Testis (tissue), 3 donors: ENCODE data around the gene PHF1. TPM values are rescaled to one million over a fixed set of nuclear protein-coding genes. Genes with fewer than 3 reads are reported as not detected.

Experiments used
- DNase-seq: peaks from one replicate; pipeline ENCODE4 v3.0.0-alpha.2; 2019
- H3K27ac ChIP-seq, 2 donors: fragments of 200-600 bp; sonication (generic); one replicate each; pipeline ENCODE4 v1.5.1; 2019
- H3K27me3 ChIP-seq: fragments of 200-600 bp; sonication (generic); one replicate; pipeline ENCODE4 v1.5.1; 2019
- H3K36me3 ChIP-seq: fragments of 200-600 bp; sonication (generic); one replicate; pipeline ENCODE4 v1.5.1; 2017; ENCODE audit warnings: low read depth; ENCODE audit errors: missing control alignments
- H3K4me1 ChIP-seq: fragments of 200-600 bp; sonication (generic); one replicate; pipeline ENCODE4 v1.5.1; 2019
- H3K4me3 ChIP-seq, 2 donors: fragments of 200-600 bp; sonication (generic); one replicate each; pipeline ENCODE4 v1.5.1; 2017 to 2019
- H3K9me3 ChIP-seq: fragments of 200-600 bp; sonication (generic); one replicate; pipeline ENCODE4 v1.5.1; 2017
- CTCF ChIP-seq, 3 experiments: fragments of 450-650 bp in 2 of 3; fragments of 200-600 bp in 1 of 3; sonication (generic) in 1 of 3; IDR thresholded peaks; one replicate each; pipeline ENCODE4 v1.5.1; 2016 to 2019; ENCODE audit warnings: antibody characterized with exemption in 3 of 3, mild to moderate bottlenecking in 2 of 3, moderate library complexity in 1 of 3
- POLR2A ChIP-seq: fragments of 450-650 bp; IDR thresholded peaks from one replicate; pipeline ENCODE4 v1.6.1; 2017; ENCODE audit warnings: antibody characterized with exemption, mild to moderate bottlenecking, moderate library complexity
- WGBS, 2 donors: methylation state at CpG; one replicate each; pipeline ENCODE4 v1.1.5; 2018; 5-methylcytosine and 5-hydroxymethylcytosine counted together
- intact Hi-C: fragments of 100-400 bp; cut with DNase I; formaldehyde crosslinking; loops from one replicate; pipeline ENCODE4 v1.15.1; 2023; ENCODE audit warnings: low total_unique reads
- microRNA-seq, 2 donors: library from miRNA; unstranded; fragments of <30 nt; microRNA quantifications; one replicate each; pipeline ENCODE4, GENCODE V29; 2016; ENCODE audit warnings: borderline number of aligned reads in 2 of 2, borderline replicate concordance in 1 of 2
- polyA plus RNA-seq: library from polyadenylated mRNA; stranded (reverse); fragments of 350-450 nt; fragmentation: Illumina TruSeq; extraction: RNeasy Lipid Tissue Mini Kit (QIAGEN cat#74804); gene quantifications from one replicate; pipeline ENCODE4 v1.2.3, GENCODE V29; 2014; ENCODE audit warnings: low read depth, low replicate concordance; ENCODE audit not compliant: insufficient read depth
- small RNA-seq, 2 donors: library from RNA; depleted of rRNA; stranded (forward); fragments of <200 nt; gene quantifications; one replicate each; pipeline ENCODE3, GENCODE V24; 2016
- total RNA-seq, 2 donors: library from RNA; depleted of rRNA; stranded (reverse); fragments of >200 nt; gene quantifications; one replicate each; pipeline ENCODE4 v1.2.3, GENCODE V29; 2016

The PHF1 gene
- total and polyA plus RNA-seq, 3 donors from 2014 or later, result 184 to 218 (median 216) TPM

- DNase-seq, result peak; percentile 17
- peaks cover 33% of the 10 kb centered on the region for H3K4me1 ChIP-seq
- H3K27ac ChIP-seq, result peak overlapping the region; percentile 14 to 62
- TF ChIP-seq CTCF (IDR thresholded peaks at IDR 0.05) (no peak), POLR2A (no peak)
- H3K4me3 ChIP-seq, result peak overlapping the region; percentile 62 to 77
- no peaks in the 10 kb centered on the region for H3K36me3 ChIP-seq
- 31 to 38% methylated on average over 16 of the region's 16 CpGs for WGBS, 2 donors
- intact Hi-C loops, result no loop called here
- H3K9me3 ChIP-seq, result no peaks in the 10 kb centered on the region
- no peaks in the 10 kb centered on the region for H3K27me3 ChIP-seq
Measured at GRCh38 chr6:33455051-33455450, 44.2 kb downstream of the PHF1 start.

- no peak overlapping the region for H3K4me3 ChIP-seq
- peaks cover 33% of the 10 kb centered on the region for H3K4me1 ChIP-seq
- H3K27me3 ChIP-seq, result no peaks in the 10 kb centered on the region
- peak; percentile 60 for DNase-seq
- TF ChIP-seq CTCF (IDR thresholded peaks at IDR 0.05) (no peak), POLR2A (no peak)
- 48 to 71% methylated on average over 4 to 12 of the region's 12 CpGs for WGBS, 2 donors
- no peaks in the 10 kb centered on the region for H3K36me3 ChIP-seq
- intact Hi-C loops, result no loop called here
- peak overlapping the region in 1 of 2 donors; percentile 62 for H3K27ac ChIP-seq
- no peaks in the 10 kb centered on the region for H3K9me3 ChIP-seq
Measured at GRCh38 chr6:33456156-33456555, 45.3 kb downstream of the PHF1 start.

GRCh38 chr6:33458676-33459075, 47.9 kb downstream of the PHF1 start:
- H3K9me3 ChIP-seq, result no peaks in the 10 kb centered on the region
- TF ChIP-seq CTCF (IDR thresholded peaks at IDR 0.05) (no peak), POLR2A (no peak)
- 77 to 84% methylated on average over 3 of the region's 3 CpGs for WGBS, 2 donors
- H3K27ac ChIP-seq, result no peak overlapping the region
- no peaks in the 10 kb centered on the region for H3K27me3 ChIP-seq
- no peak overlapping the region for H3K4me3 ChIP-seq
- no peak for DNase-seq
- intact Hi-C loops, result no loop called here
- no peaks in the 10 kb centered on the region for H3K36me3 ChIP-seq
- peaks cover 28% of the 10 kb centered on the region for H3K4me1 ChIP-seq

GRCh38 chr6:33459226-33459625, 48.4 kb downstream of the PHF1 start:
- Histone ChIP-seq H3K27me3 (no peaks in the 10 kb centered on the region), H3K4me3 (no peak overlapping the region), H3K36me3 (no peaks in the 10 kb centered on the region), H3K9me3 (no peaks in the 10 kb centered on the region), H3K27ac (no peak overlapping the region), H3K4me1 (peaks cover 25% of the 10 kb centered on the region)
- intact Hi-C loops, result no loop called here
- TF ChIP-seq POLR2A, result no peak
- no peak for TF ChIP-seq CTCF (IDR thresholded peaks at IDR 0.05)
- DNase-seq, result no peak
- 89 to 98% methylated on average over 2 of the region's 2 CpGs for WGBS, 2 donors

Small RNA genes within 50 kb of the gene (microRNA-seq; reads per million reads assigned to microRNA genes)
- gene MIR5004, result 0 reads per million in 2 donors

Small RNA genes within 50 kb of the gene (small RNA-seq; reads per million reads assigned to genes)
- gene RPL35AP4 (0 reads per million in 2 donors), gene ZBTB9 (0 reads per million in 2 donors)

Other genes starting within 250 kb of the PHF1 start
- gene COL11A2, start 218.5 kb upstream of the PHF1 start, total RNA-seq, result 1 to 10 TPM; 8.6 to 8.8 TPM
- gene COL11A2, start 218.5 kb upstream of the PHF1 start, polyA plus RNA-seq, result 8.2 TPM
- 10 to 100 TPM; 42.9 to 47.3 TPM for gene RXRB, start 210.3 kb upstream of the PHF1 start, total RNA-seq
- gene RXRB, start 210.3 kb upstream of the PHF1 start, polyA plus RNA-seq, result 45.2 TPM
- gene SLC39A7, start 210.1 kb upstream of the PHF1 start, total RNA-seq, result 10 to 100 TPM; 79.1 to 85.7 TPM
- 87.7 TPM for gene SLC39A7, start 210.1 kb upstream of the PHF1 start, polyA plus RNA-seq
- 10 to 100 TPM; 25.4 to 26.3 TPM for gene HSD17B8, start 206.4 kb upstream of the PHF1 start, total RNA-seq
- gene HSD17B8, start 206.4 kb upstream of the PHF1 start, polyA plus RNA-seq, result 11.2 TPM
- gene RING1, start 202.5 kb upstream of the PHF1 start, total RNA-seq, result 10 to 100 TPM; 36.2 to 38.0 TPM
- 60.2 TPM for gene RING1, start 202.5 kb upstream of the PHF1 start, polyA plus RNA-seq
- 10 to 100 TPM; 71.0 to 85.0 TPM for gene VPS52, start 139.1 kb upstream of the PHF1 start, total RNA-seq
- gene VPS52, start 139.1 kb upstream of the PHF1 start, polyA plus RNA-seq, result 87.1 TPM
- gene RPS18, start 138.9 kb upstream of the PHF1 start, total RNA-seq, result 1,000 to 10,000 TPM in 1 of 2 donors, 100 to 1,000 TPM in 1; 685 to 1,953 TPM
- 2,185 TPM for gene RPS18, start 138.9 kb upstream of the PHF1 start, polyA plus RNA-seq
- 10 to 100 TPM; 18.0 to 18.3 TPM for gene B3GALT4, start 133.9 kb upstream of the PHF1 start, total RNA-seq
- gene B3GALT4, start 133.9 kb upstream of the PHF1 start, polyA plus RNA-seq, result 55.4 TPM
- 10 to 100 TPM; 63.2 to 71.2 TPM for gene WDR46, start 121.8 kb upstream of the PHF1 start, total RNA-seq
- 61.6 TPM for gene WDR46, start 121.8 kb upstream of the PHF1 start, polyA plus RNA-seq
- 10 to 100 TPM; 45.5 to 56.2 TPM for gene PFDN6, start 121.4 kb upstream of the PHF1 start, total RNA-seq
- gene PFDN6, start 121.4 kb upstream of the PHF1 start, polyA plus RNA-seq, result 123 TPM
- 10 to 100 TPM; 42.8 to 46.2 TPM for gene RGL2, start 112.1 kb upstream of the PHF1 start, total RNA-seq
- 52.7 TPM for gene RGL2, start 112.1 kb upstream of the PHF1 start, polyA plus RNA-seq
- gene TAPBP, start 96.9 kb upstream of the PHF1 start, total RNA-seq, result 100 to 1,000 TPM in 1 of 2 donors, 10 to 100 TPM in 1; 76.5 to 128 TPM
- gene TAPBP, start 96.9 kb upstream of the PHF1 start, polyA plus RNA-seq, result 34.6 TPM
- 10 to 100 TPM; 13.4 to 17.1 TPM for gene ZBTB22, start 93.3 kb upstream of the PHF1 start, total RNA-seq
- gene ZBTB22, start 93.3 kb upstream of the PHF1 start, polyA plus RNA-seq, result 15.2 TPM
- 10 to 100 TPM; 61.8 to 75.3 TPM for gene DAXX, start 88.1 kb upstream of the PHF1 start, total RNA-seq
- 118 TPM for gene DAXX, start 88.1 kb upstream of the PHF1 start, polyA plus RNA-seq
- gene KIFC1, start 19.2 kb upstream of the PHF1 start, total RNA-seq, result 10 to 100 TPM; 19.8 to 22.5 TPM
- 20.2 TPM for gene KIFC1, start 19.2 kb upstream of the PHF1 start, polyA plus RNA-seq
- 100 to 1,000 TPM; 139 to 146 TPM for gene CUTA, start 7.1 kb downstream of the PHF1 start, total RNA-seq
- gene CUTA, start 7.1 kb downstream of the PHF1 start, polyA plus RNA-seq, result 132 TPM
- 10 to 100 TPM; 29.4 to 43.9 TPM for gene SYNGAP1, start 9.1 kb downstream of the PHF1 start, total RNA-seq
- 31.5 TPM for gene SYNGAP1, start 9.1 kb downstream of the PHF1 start, polyA plus RNA-seq
- 10 to 100 TPM; 15.2 to 15.7 TPM for gene ZBTB9, start 43.6 kb downstream of the PHF1 start, total RNA-seq
- 16.9 TPM for gene ZBTB9, start 43.6 kb downstream of the PHF1 start, polyA plus RNA-seq
- 10 to 100 TPM; 13.1 to 14.8 TPM for gene BAK1, start 169.3 kb downstream of the PHF1 start, total RNA-seq
- 17.3 TPM for gene BAK1, start 169.3 kb downstream of the PHF1 start, polyA plus RNA-seq
- gene ITPR3, start 210.3 kb downstream of the PHF1 start, total RNA-seq, result 100 to 1,000 TPM in 1 of 2 donors, 10 to 100 TPM in 1; 80.3 to 146 TPM
- 58.2 TPM for gene ITPR3, start 210.3 kb downstream of the PHF1 start, polyA plus RNA-seq